Measurements from ENCODE around the gene PKD1. TPM values are rescaled to one million over a fixed set of nuclear protein-coding genes. Genes with fewer than 3 reads are reported as not detected.

PKD1 gene
- polyA plus RNA-seq, 4 donors = 51.6 to 119 (median 94.0) TPM

DNA sequence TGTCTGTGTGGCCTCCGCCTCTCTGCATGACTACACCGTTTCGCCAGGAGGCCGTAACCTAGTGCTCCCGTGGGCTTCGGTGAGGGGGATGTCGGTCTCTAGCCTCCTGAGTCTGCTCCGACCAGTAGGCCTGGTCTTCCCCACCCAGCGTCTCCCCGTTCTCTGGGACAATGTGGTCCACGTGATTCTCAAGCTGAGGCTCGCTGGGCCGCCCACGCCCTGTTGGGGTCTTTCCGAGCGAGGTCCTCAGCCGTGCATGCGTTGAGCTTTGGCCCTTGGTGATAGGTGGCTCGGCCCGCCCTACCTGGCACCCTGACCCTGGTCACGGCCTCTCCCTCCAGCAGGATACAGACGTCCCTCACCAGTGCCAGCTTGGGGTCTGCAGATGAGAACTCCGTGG lies 57.0 kb downstream of the PKD1 start:
- DNase-seq (ENCODE audit: low read depth in 4 of 4, low spot score in 3 of 4) = no peak

DNA sequence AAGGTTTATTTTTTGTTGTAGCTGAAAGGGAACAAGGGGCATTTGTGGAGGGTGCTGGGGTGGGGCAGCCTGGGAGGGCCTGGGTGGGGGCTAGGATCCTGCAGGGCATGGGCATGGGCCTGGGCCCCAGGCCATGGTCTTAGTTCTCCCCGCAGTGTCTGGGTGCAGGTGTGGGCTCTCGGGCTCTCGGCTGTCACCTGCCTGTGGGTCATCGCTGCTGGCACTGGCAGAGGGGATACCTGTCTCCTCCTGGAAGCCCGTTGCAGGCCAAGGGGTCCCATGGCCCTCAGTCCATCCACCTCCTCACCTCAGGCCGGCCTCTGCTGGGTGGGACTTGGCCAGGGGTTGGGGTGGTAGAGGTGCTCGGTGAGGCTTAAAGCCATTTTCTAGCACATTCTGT lies 57.6 kb downstream of the PKD1 start:
- DNase-seq (ENCODE audit: low read depth in 4 of 4, low spot score in 3 of 4) = no peak

DNA sequence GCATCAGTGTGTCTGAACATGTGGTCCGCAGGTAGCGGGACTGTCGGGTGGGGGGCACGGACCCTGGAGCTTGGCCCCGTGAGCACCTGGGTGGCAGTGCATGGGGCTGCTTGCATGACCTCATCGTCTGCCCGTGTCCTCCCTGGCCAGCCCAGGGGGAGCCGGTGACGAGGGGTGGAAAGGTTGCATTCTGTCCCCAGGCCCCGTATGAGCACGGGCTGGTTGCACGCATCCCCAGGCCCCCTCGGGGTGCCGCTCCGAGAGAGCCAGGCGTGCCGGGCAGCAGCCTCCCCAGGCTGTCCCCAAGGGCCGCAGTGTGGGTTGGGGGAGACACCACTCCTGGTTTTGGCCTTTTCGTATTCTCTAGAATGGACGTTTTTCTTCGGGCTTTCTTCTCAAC lies 58.0 kb downstream of the PKD1 start:
- no peak for DNase-seq (ENCODE audit: low read depth in 4 of 4, low spot score in 3 of 4)

DNA sequence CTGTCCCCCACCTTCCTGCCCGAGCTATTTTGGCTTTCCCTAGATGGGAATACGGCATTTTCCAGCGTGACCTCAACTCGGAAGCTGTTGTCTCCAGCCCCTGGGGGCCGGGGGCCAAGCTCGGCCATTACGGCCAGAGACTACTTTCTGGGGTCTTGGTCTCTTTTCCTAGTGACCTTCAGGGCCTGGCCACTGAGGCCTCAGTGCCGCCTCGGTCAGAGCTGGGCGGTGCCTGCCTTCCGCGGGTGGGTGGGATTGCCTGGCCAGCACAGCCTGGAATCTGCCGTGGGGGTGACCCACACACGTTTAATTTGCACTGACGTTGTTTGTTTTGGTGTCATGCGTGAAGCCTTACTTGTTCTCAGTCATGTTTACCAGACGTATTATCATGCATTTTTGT lies 58.7 kb downstream of the PKD1 start:
- DNase-seq (ENCODE audit: low read depth in 4 of 4, low spot score in 3 of 4) = no peak

DNA sequence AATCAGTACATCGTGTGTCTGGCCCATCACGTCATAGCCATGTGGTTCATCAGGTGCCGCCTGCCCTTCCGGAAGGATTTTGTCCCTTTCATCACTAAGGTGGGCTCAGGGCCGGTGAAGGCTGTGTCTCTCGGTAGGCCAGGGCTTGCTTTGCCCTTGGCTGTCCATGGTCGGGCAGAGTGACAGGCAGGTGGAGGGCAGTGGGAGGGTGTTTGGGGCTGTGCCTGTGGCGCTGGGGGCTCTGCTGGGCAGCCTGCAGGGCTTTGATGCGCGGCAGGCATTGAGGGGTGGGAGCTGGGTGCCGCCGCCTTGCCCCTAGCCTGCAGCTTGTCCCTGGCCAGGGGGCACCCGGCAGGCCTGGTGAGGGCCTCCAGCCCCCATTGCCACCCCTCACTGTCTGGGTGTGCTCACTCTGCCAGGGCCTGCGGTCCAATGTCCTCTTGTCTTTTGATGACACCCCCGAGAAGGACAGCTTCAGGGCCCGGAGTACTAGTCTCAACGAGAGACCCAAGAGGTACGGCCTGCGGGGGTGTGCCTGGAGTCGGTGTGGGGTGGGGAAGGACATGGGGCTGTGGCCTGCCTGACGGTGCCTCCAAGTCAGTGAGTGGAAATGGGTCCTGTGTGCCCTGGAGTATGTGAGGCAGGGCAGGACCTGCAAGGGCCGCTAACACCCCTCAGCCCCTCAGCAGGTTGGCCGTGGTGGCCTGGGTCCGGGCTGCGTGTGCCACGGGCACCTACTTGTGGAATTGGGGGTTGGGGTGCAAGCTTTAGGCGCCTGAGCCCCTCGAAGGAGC lies 59.4 kb downstream of the PKD1 start:
- DNase-seq (ENCODE audit: low read depth in 4 of 4, low spot score in 3 of 4) = no peak

DNA sequence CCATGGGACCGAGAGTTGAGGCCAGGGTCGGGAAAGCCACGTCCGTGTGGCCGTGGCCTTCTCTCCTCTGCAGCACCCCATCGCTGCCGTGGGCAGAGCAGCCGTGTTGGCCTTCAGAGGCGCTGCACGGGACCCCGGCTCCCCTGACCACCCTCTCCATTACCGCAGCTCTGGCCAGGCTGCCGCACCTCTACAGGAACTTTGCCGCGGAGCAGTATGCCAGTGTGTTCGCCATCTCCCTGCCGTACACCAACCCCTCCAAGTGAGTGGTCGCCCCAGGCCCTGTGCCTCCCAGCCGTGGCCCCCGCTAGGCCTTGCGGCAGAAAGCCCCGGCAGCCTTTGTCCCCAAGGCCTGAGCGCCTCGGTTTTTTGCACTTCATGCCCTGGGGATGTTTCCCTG lies 60.1 kb downstream of the PKD1 start:
- no peak for DNase-seq (ENCODE audit: low read depth in 4 of 4, low spot score in 3 of 4)

DNA sequence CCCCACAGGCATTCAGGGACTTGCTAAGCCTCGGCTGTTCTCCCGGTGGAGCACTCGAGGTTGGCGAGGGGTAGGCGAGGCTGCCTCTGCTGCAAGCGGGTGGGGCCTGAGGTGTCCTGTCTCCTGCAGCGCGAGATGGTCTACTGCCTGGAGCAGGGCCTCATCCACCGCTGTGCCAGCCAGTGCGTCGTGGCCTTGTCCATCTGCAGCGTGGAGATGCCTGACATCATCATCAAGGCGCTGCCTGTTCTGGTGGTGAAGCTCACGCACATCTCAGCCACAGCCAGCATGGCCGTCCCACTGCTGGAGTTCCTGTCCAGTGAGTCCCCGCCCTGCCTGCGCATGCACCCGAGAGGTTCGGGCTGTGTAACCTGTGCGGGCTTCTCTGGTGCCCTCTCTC lies 61.6 kb downstream of the PKD1 start:
- DNase-seq (ENCODE audit: low read depth in 4 of 4, low spot score in 3 of 4) = no peak

DNA sequence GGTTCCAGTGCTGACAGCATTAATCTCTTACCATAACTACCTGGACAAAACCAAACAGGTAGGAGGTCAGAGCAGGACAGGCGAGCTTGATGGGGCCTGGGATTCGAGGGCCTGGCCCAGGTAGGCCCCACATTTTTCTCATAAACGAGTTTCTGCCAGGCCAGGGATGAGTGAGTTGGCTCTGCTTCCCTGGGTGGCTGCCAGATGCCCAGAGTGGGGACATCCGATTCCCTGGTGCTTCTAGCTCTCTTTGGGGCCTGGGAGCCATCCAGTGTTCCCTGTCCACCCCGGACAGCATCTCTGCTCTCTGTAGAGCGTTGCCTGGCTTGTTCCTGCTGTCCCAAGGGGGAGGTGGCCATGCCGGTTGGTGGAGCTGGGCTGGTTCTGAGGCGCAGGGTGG lies 62.8 kb downstream of the PKD1 start:
- no peak for DNase-seq (ENCODE audit: low read depth in 4 of 4, low spot score in 3 of 4)

DNA sequence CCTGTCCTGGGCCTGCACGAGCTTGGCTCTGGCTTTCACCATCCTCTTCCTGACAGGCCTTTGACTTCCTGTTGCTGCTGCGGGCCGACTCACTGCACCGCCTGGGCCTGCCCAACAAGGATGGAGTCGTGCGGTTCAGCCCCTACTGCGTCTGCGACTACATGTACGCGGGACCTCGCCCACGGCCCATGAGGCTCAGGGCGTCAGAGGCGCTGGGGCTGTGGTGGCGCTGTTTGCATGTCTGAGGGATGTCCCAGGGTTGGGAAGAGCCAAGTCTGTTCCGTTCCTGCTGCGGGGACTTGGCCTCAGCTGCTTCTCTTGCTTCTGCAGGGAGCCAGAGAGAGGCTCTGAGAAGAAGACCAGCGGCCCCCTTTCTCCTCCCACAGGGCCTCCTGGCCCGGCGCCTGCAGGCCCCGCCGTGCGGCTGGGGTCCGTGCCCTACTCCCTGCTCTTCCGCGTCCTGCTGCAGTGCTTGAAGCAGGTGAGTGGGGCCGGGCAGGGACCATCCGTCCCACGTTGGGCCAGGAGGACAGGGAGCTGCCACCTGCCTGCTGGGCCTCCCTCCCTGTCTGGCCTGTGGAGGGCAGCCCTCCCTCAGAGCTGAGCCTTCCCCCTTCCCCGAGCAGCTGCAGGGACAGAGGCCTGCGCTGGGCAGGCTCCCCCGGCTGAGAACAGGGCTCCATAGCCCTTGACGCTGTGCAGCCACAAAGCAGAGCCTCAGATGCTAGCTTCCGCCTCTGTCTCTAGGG lies 64.1 kb downstream of the PKD1 start:
- DNase-seq (ENCODE audit: low read depth in 4 of 4, low spot score in 3 of 4) = no peak

DNA sequence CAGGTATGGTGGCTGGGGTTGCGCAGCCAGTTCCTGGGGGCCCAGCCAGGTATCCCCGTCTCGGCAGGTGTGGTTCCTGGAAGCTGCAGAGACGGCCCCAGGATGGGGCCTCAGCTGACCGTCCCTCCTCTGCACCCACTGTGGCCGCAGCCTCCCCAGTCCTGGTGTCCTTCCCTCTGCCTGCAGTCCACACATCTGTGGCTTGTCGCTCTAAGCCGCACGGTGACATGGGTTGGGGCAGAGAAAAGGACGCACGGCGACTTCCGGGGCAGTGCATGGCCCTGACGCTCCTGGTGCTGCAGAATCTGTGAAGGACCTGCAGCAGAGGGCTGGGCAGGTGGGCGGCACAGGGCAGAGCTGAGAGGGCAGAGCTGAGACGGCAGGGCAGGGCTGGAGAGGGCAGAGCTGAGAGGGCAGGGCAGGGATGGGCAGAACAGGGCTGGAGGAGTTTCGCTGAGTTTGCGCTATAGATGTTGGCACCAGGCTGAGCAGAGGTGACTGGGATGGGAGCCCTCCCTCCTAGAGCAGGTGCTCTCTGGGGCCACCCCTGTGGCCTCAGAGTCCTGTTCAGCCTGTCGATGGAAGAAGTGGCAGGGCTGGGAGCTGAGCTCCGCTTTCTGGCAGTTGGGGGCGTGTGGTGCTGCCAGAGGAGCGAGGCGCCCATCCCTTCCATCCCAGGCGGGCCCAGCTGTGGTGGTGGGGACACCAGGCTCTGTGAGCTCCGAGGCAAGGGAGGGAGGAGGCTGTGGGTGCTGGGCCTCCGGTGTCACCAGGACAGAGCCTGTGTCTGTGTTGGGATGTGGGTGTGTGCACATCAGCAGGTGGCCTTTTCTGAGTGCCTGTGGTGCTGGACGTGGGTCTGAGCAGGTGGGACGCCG lies 64.9 kb downstream of the PKD1 start:
- no peak for DNase-seq (ENCODE audit: low read depth in 4 of 4, low spot score in 3 of 4)

DNA sequence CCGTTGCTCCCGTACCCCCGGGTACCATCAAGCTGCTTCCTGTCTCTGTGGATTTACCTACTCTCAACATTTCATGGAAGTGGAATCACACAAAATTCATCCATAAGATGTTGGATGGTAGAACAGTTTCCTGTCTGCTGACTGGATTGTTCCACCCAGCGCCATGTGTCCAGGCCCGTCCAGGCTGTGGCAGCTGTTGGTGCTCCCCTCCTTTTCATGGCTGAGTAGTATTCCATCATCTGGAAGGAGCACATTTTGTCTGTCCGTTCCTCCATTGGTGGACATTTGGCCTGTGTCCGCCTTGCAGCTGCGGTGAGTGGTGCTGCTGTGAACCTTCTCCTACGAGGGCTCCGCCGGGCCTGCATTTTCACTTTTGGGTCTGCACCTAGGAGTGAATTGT lies 69.6 kb downstream of the PKD1 start:
- no peak for DNase-seq (ENCODE audit: low read depth in 4 of 4, low spot score in 3 of 4)

DNA sequence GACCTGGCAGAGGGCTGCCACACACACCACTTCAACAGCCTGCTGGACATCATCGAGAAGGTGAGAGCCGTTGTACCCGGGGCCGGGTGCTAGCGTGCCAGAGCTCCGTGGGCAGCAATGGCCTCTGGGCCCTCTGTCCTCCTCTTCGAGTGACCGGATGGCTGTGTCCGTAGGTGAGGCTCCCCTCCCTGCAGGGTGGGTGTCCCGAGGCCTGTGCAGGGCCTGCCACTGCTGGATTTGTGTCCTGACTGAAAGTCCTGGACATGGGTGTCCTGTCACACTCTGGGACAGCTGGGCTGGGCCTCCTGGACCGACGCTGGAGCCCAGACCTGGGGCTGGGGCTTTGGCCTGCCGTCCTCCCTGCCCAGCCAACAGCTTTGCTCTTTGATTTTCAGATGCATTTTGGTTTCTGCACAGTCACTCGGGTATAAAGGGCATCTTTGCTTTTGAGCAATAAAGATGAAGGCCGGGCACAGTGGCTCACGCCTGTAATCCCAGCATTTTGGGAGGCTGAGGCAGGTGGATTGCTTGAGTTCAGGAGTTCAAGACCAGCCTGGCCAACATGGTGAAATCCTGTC lies 71.2 kb downstream of the PKD1 start:
- DNase-seq (ENCODE audit: low read depth in 4 of 4, low spot score in 3 of 4) = no peak

DNA sequence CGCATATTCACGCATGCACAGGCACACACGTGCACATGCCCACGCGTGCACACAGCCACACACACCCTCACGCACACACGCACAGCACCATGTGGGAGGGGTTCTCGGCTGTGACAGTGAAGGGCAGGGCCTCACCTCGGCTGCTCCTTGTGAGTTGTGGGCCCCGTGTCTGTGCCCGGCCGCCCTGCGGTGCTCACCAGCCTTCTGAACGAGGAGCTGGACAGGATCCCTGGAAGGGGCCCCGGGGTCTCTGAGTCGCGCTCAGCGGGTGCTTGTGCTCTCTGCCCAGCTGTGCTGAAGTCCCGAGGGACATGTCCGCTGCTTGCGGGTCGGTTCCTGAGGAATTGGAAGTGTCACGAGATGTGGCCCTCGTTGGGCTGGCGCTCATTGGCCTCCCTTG lies 71.8 kb downstream of the PKD1 start:
- DNase-seq (ENCODE audit: low read depth in 4 of 4, low spot score in 3 of 4) = no peak

DNA sequence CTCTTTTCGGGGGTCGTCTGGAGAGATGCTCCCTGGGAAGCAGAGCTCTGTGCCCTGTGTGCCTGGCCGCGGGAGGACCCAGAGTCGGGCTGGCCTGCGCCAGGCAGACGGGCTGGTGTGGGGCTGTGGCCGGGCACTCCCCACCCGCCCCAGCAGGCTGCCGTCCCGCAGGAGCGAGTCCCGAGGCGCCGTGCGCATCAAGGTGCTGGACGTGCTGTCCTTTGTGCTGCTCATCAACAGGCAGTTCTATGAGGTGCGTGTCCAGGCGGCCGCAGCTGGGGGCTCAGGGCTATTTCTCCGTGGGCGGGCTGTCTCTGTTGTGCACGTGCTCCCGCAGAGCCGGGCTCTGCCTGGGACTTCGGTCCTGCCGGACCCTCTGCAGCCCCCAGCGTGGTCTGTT lies 72.9 kb downstream of the PKD1 start:
- no peak for DNase-seq (ENCODE audit: low read depth in 4 of 4, low spot score in 3 of 4)

DNA sequence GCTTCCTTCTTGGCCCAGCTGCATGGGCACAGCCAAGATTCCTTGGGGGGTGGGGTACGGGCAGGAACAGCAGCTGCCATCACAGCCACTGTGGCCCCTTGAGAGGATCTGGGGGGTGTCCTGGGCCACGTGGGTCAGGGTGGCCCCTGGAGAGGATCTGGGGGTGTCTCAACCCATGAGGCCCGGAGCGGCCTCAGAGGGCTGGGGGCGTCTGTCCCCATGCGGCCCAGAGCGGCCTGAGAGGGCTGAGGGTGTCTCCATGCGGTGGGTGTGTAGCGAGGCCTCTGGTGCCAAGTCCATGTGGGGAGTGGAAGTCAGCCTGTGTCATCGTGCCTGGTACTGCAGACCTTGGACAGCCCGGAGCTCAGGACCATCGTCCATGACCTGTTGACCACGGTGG lies 74.2 kb downstream of the PKD1 start:
- no peak for DNase-seq (ENCODE audit: low read depth in 4 of 4, low spot score in 3 of 4)

DNA sequence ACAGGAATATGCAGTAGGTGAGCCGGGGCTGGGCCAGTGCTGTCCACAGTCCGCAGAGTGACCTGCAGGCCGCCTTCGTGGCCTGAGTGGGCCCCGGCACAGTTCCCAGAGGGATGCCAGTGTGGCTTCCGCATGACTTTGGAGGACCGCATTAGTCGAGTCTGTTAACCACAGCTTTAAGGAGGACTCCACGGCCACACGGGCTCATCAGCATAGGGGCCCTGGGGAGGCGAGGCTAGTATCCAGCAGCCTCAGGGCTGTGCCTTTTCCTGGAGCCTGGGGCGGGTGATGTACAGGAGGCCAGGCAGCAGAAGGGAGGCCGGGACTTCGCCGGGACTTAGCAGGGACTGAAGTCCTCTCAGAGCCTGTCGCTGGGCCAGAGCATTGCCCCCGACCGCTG lies 74.7 kb downstream of the PKD1 start:
- DNase-seq (ENCODE audit: low read depth in 4 of 4, low spot score in 3 of 4) = no peak

DNA sequence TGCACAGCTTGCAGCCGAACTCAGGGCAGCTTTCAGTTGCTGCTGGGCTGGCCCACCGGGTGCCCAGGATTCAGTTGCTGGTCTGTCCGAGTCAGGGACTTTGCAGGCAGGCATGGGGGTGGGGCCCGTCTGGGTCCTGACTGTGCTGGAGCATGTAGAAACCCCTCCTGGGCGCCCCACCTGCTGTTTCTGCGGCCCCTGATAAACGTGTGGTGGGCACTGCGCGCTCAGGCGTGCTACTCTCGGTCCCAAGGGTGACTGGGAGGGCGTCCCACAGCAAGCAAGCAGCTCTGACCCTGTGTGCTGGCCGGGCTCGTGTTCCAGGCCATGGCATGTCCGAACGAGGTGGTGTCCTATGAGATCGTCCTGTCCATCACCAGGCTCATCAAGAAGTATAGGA lies 75.4 kb downstream of the PKD1 start:
- DNase-seq (ENCODE audit: low read depth in 4 of 4, low spot score in 3 of 4) = no peak

DNA sequence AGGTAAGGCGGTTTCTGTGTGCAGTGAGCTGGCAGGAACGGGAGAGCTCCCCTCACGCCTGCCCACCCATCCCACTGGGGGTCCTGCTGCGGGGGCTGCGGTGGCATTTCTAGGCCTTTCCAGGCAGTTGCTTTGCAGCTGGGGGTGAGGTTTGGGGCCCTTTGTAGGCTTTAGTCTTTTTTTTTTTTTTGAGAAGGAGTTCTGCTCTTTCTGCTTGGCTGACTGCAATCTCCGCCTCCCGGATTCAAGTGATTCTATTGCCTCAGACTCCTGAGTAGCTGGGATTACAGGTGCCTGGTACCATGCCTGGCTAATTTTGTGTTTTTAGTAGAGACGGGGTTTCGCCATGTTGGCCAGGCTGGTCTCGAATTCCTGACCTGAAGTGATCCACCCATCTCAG lies 76.8 kb downstream of the PKD1 start:
- no peak for DNase-seq (ENCODE audit: low read depth in 4 of 4, low spot score in 3 of 4)

DNA sequence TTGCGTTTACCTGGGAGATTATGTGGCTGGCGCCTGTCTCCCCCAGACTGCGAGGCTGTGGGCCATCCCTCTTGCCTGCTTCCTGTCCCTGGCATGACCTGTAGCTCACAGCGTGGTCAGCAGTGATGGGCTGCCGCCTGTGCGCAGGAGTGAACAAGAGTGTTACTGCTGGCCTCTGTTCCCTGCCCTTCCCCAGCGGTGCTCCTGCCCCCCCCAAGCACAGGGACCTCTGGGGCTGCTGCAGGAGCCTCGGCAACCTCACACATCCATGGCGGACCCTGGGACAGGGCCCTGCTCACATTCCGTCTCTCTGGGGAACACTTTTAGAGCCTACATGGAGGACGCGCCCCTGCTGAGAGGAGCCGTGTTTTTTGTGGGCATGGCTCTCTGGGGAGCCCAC lies 77.3 kb downstream of the PKD1 start:
- no peak for DNase-seq (ENCODE audit: low read depth in 4 of 4, low spot score in 3 of 4)

DNA sequence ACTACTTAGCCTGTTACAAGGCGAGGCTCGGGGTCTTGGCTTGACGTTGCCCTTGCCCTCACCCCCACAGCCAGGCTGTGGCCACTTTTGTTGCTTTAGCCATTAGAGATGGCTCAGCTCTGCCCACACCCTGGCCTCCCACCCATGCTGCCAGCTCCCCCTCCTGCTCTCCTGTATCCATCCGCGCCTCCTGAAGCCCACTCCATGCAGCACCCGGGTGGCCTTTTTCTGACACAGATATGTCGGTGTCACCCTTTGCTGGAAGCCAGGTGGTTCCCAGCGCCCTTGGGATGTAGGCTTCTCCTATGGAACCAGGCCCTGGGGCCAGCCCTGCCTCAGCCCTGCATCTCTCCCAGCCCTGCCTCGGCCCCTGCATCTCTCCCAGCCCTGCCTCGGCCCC lies 78.3 kb downstream of the PKD1 start:
- DNase-seq (ENCODE audit: low read depth in 4 of 4, low spot score in 3 of 4) = no peak

Measured in left renal pelvis (tissue), 4 donors.